Stimulated activated CD8-positive, alpha-beta memory T cell treated with anti-CD3 and anti-CD28 coated beads, Interleukin-4, amount 100 ng/mL, for 4 hours (primary cell): ENCODE results near the gene RPL10.
"Not testable (repeated sequence)": the region's sequence is repeated elsewhere in the genome, so short reads cannot be mapped to it uniquely, and the experiment has no call there.

Source experiments
- DNase-seq, 2 donors: peaks; one replicate each; pipeline ENCODE4 v3.0.0-alpha.2; 2020; ENCODE audit warnings: low read depth in 2 of 2, low spot score in 1 of 2

The RPL10 gene

GRCh38 chrX:154399527-154400368 is 1.6 kb downstream of the RPL10 start:
- no peak for DNase-seq

GRCh38 chrX:154400369-154400817 is 2.2 kb downstream of the RPL10 start:
- not testable (repeated sequence) for DNase-seq

- DNase-seq, result no peak
These were observed 3.0 kb downstream of the RPL10 start for GRCh38 chrX:154401045-154401799.

- DNase-seq, result no peak
These were observed 3.9 kb downstream of the RPL10 start for GRCh38 chrX:154401918-154402621.

GRCh38 chrX:154402622-154403127 is 4.5 kb downstream of the RPL10 start:
- DNase-seq, result no peak

GRCh38 chrX:154403192-154403591 is 5.0 kb downstream of the RPL10 start:
- DNase-seq, result no peak

- DNase-seq, result no peak
These were observed 5.7 kb downstream of the RPL10 start for GRCh38 chrX:154403858-154404257.

- no peak for DNase-seq
These were observed 6.5 kb downstream of the RPL10 start for GRCh38 chrX:154404625-154405192.

GRCh38 chrX:154408659-154409221 is 10.6 kb downstream of the RPL10 start:
- no peak for DNase-seq

GRCh38 chrX:154409222-154409871 is 11.2 kb downstream of the RPL10 start, which contains the start of gene DNASE1L1:
TSS of gene DNASE1L1 (minus strand) at chrX:154409254. CDS start at chrX:154405568, 3,686 bp downstream.
- no peak for DNase-seq

GRCh38 chrX:154411981-154412340 is 13.8 kb downstream of the RPL10 start:
- no peak for DNase-seq

- DNase-seq, result no peak
These were observed 14.3 kb downstream of the RPL10 start for GRCh38 chrX:154412468-154412867.

- no peak for DNase-seq
These were observed 15.0 kb downstream of the RPL10 start for GRCh38 chrX:154413142-154413541.

- DNase-seq, result no peak
These were observed 19.0 kb downstream of the RPL10 start for GRCh38 chrX:154417157-154417556.

GRCh38 chrX:154419189-154419588 is 21.0 kb downstream of the RPL10 start:
- no peak for DNase-seq

- no peak for DNase-seq
These were observed 21.7 kb downstream of the RPL10 start for GRCh38 chrX:154419688-154420401.

GRCh38 chrX:154420402-154420756 is 22.2 kb downstream of the RPL10 start:
- DNase-seq, result no peak

GRCh38 chrX:154426916-154427770 is 29.0 kb downstream of the RPL10 start:
- DNase-seq, result no peak
